GM23338 (cell line): ENCODE data around the gene ROGDI. TPM values are rescaled to one million over a fixed set of nuclear protein-coding genes. Genes with fewer than 3 reads are reported as not detected.

Experiments
- ATAC-seq: fragments of 200-7000 bp; cut with Tn5 transposase; 3 replicates; pipeline ENCODE4 v1.9.1; 2020
- DNase-seq: peaks from one replicate; pipeline ENCODE4 v3.0.0-alpha.2; 2015; ENCODE audit warnings: low spot score
- H2AFZ ChIP-seq: fragments of 200-600 bp; sonication (generic); 2 replicates; pipeline ENCODE4 v1.8.0; 2016; ENCODE audit warnings: antibody characterized with exemption, mild to moderate bottlenecking, moderate library complexity
- H3F3A ChIP-seq: fragments of 200-600 bp; sonication (generic); replicated peaks from 2 replicates; pipeline ENCODE4 v1.8.0; 2017; ENCODE audit warnings: antibody characterized with exemption, mixed run types, low read depth
- H3K27ac ChIP-seq: fragments of 200-600 bp; sonication (generic); 2 replicates; pipeline ENCODE4 v1.6.1; 2016; ENCODE audit warnings: low read depth
- H3K27me3 ChIP-seq: fragments of 200-600 bp; sonication (generic); 2 replicates; pipeline ENCODE4 v1.8.0; 2016; ENCODE audit warnings: mild to moderate bottlenecking, mixed run types, moderate library complexity; ENCODE audit not compliant: insufficient read depth
- H3K36me3 ChIP-seq: fragments of 200-600 bp; sonication (generic); 2 replicates; pipeline ENCODE4 v1.8.0; 2016; ENCODE audit warnings: mild to moderate bottlenecking; ENCODE audit not compliant: insufficient read depth
- H3K4me1 ChIP-seq: fragments of 200-600 bp; sonication (generic); 2 replicates; pipeline ENCODE4 v1.8.0; 2016; ENCODE audit warnings: mild to moderate bottlenecking, moderate library complexity; ENCODE audit not compliant: insufficient read depth
- H3K4me2 ChIP-seq: fragments of 200-600 bp; sonication (generic); 2 replicates; pipeline ENCODE4 v1.7.1; 2017; ENCODE audit warnings: mixed run types
- H3K4me3 ChIP-seq: fragments of 200-600 bp; sonication (generic); 2 replicates; pipeline ENCODE4 v1.6.1; 2016; ENCODE audit warnings: mixed run types
- H3K79me2 ChIP-seq: fragments of 200-600 bp; sonication (generic); replicated peaks from 2 replicates; pipeline ENCODE4 v1.8.0; 2017; ENCODE audit warnings: mild to moderate bottlenecking; ENCODE audit not compliant: insufficient read depth
- H3K9me2 ChIP-seq: fragments of 200-600 bp; sonication (generic); 2 replicates; pipeline ENCODE4 v1.8.0; 2017; ENCODE audit not compliant: insufficient read depth
- H4K20me1 ChIP-seq: fragments of 200-600 bp; sonication (generic); replicated peaks from 2 replicates; pipeline ENCODE4 v1.8.0; 2017; ENCODE audit warnings: mild to moderate bottlenecking; ENCODE audit not compliant: insufficient read depth
- H3K27ac Mint-ChIP-seq: 2 replicates; pipeline ENCODE4 v1.8.0; 2020; ENCODE audit warnings: inconsistent platforms, mild to moderate bottlenecking, moderate library complexity, mixed read lengths
- H3K27me3 Mint-ChIP-seq: 3 replicates; pipeline ENCODE4 v1.8.0; 2022; ENCODE audit warnings: low read depth, mild to moderate bottlenecking, moderate library complexity, mixed read lengths, inconsistent platforms; ENCODE audit not compliant: insufficient read depth, poor library complexity
- H3K36me3 Mint-ChIP-seq: 3 replicates; pipeline ENCODE4 v1.8.0; 2021; ENCODE audit warnings: low read depth, mild to moderate bottlenecking, inconsistent platforms, moderate library complexity, mixed read lengths
- H3K4me1 Mint-ChIP-seq: 3 replicates; pipeline ENCODE4 v1.8.0; 2020; ENCODE audit warnings: mild to moderate bottlenecking, inconsistent platforms, mixed read lengths
- H3K4me3 Mint-ChIP-seq: 3 replicates; pipeline ENCODE4 v1.8.0; 2021; ENCODE audit warnings: moderate library complexity, mild to moderate bottlenecking, inconsistent platforms, mixed read lengths
- H3K9me3 Mint-ChIP-seq: 3 replicates; pipeline ENCODE4 v1.8.0; 2020; ENCODE audit warnings: moderate library complexity, mild to moderate bottlenecking, inconsistent platforms, mixed read lengths
- CREB1 ChIP-seq: fragments of 250-450 bp; sonication (Bioruptor Pico); IDR thresholded peaks from 2 replicates; pipeline ENCODE4 v1.5.0; 2020; ENCODE audit warnings: low read depth, mild to moderate bottlenecking, moderate library complexity
- EZH2phosphoT487 ChIP-seq: fragments of 200-600 bp; sonication (generic); IDR thresholded peaks from one replicate; pipeline ENCODE4 v1.8.1; 2018; ENCODE audit warnings: antibody characterized with exemption; ENCODE audit not compliant: unreplicated experiment
- STAT1 ChIP-seq: IDR thresholded peaks from one replicate; pipeline ENCODE4 v1.6.1; 2016; ENCODE audit warnings: antibody characterized with exemption; ENCODE audit not compliant: unreplicated experiment
- ZNF114 ChIP-seq: fragments of 250-450 bp; sonication (Bioruptor Pico); IDR thresholded peaks from 2 replicates; pipeline ENCODE4 v1.5.0; 2020; ENCODE audit warnings: mild to moderate bottlenecking, moderate library complexity
- polyA plus RNA-seq: library from polyadenylated mRNA; unstranded; fragments of >200 nt; fragmentation: Nextera tagmentation; extraction: Ambion mirVana; gene quantifications from 2 replicates; pipeline ENCODE4 v1.2.1, GENCODE V29; 2016
- total RNA-seq: library from RNA; depleted of rRNA; stranded (reverse); fragments of >200 nt; shearing (Covaris generic); gene quantifications from 2 replicates; pipeline ENCODE4 v1.2.3, GENCODE V29; 2014
- TF ChIP-seq, protein P1 (sequence below): fragments of 250-450 bp; sonication (Bioruptor Pico); IDR thresholded peaks from 2 replicates; pipeline ENCODE4 v1.5.0; 2020; ENCODE audit warnings: mild to moderate bottlenecking, moderate library complexity
- TF ChIP-seq, protein P2 (sequence below): IDR thresholded peaks from 2 replicates; pipeline ENCODE4 v1.6.1; 2016; ENCODE audit warnings: antibody characterized with exemption
- TF ChIP-seq, protein P3 (sequence below), 2 experiments: fragments of 200-600 bp in 1 of 2; sonication (generic) in 1 of 2; conservative IDR thresholded peaks; 2 replicates each; pipeline versions ENCODE4 v1.5.1 to v1.6.1; 2016 to 2017; ENCODE audit warnings: antibody characterized with exemption in 2 of 2, low read depth in 2 of 2, mild to moderate bottlenecking in 2 of 2, moderate library complexity in 1 of 2

The ROGDI gene
- total and polyA plus RNA-seq, 2 experiments from 2014 or later, result 30.3 to 38.8 TPM

DNA sequence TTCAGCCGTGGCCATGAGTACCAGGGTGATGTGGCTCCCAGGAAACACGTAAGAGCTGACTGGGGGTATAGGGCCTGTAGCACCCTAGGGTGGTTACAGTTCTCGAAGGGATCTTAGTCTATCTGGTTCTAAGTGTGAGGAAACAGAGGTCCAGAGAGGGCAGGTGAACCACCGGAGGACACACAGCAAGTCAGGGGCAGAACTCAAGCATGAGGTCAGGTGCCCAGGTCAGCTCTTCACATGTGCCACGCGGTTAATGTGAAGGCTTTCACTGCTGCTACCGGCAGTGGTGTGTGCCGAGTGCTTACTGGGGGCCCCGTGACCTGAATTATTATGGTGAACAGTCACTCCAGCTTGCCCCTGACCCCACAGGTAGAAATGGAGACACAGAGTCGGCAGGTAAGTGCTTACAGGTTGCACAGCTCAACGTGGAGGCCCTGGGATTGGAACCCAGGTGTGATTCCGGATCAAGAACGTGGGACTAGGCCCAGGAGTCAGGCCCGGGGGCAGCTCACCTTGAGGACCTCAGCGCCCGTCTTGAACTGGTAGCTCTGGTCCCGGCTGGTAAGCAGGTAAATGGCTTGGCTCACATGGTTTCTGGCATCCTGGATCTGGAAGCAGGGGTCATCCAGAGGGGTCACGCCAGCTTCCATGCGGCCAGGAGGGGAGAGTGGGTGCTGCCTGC is 3.1 kb downstream of the ROGDI start:
- H3K4me1 Mint-ChIP-seq, result peaks cover 21% of the 10 kb centered on the region
- H3K4me3 Mint-ChIP-seq, result no peak overlapping the region; the same call in 2 of the 3 replicates
- peaks cover 7% of the 10 kb centered on the region; the same call in 2 of the 3 replicates for H3K36me3 Mint-ChIP-seq
- DNase-seq (no peak), ATAC-seq (no peak)
- Histone ChIP-seq H3K4me1 (peaks cover 24% of the 10 kb centered on the region; the same call in 1 of the 2 replicates), H3K36me3 (peaks cover 3% of the 10 kb centered on the region; the same call in 1 of the 2 replicates), H3K27ac (no peak overlapping the region), H2AFZ (no peak overlapping the region), H3F3A (peaks cover 14% of the 10 kb centered on the region; the same call in 1 of the 2 replicates), H4K20me1 (no peaks in the 10 kb centered on the region), H3K9me2 (no peaks in the 10 kb centered on the region), H3K4me2 (no peak overlapping the region), H3K4me3 (no peak overlapping the region), H3K27me3 (no peaks in the 10 kb centered on the region), H3K79me2 (no peaks in the 10 kb centered on the region)
- no peak overlapping the region for H3K27ac Mint-ChIP-seq
- TF ChIP-seq STAT1 (no peak), ZNF114 (CRISPR knock-in tag) (no peak), EZH2phosphoT487 (no peak), CREB1 (CRISPR knock-in tag) (no peak)
- TF ChIP-seq, protein P1, sequence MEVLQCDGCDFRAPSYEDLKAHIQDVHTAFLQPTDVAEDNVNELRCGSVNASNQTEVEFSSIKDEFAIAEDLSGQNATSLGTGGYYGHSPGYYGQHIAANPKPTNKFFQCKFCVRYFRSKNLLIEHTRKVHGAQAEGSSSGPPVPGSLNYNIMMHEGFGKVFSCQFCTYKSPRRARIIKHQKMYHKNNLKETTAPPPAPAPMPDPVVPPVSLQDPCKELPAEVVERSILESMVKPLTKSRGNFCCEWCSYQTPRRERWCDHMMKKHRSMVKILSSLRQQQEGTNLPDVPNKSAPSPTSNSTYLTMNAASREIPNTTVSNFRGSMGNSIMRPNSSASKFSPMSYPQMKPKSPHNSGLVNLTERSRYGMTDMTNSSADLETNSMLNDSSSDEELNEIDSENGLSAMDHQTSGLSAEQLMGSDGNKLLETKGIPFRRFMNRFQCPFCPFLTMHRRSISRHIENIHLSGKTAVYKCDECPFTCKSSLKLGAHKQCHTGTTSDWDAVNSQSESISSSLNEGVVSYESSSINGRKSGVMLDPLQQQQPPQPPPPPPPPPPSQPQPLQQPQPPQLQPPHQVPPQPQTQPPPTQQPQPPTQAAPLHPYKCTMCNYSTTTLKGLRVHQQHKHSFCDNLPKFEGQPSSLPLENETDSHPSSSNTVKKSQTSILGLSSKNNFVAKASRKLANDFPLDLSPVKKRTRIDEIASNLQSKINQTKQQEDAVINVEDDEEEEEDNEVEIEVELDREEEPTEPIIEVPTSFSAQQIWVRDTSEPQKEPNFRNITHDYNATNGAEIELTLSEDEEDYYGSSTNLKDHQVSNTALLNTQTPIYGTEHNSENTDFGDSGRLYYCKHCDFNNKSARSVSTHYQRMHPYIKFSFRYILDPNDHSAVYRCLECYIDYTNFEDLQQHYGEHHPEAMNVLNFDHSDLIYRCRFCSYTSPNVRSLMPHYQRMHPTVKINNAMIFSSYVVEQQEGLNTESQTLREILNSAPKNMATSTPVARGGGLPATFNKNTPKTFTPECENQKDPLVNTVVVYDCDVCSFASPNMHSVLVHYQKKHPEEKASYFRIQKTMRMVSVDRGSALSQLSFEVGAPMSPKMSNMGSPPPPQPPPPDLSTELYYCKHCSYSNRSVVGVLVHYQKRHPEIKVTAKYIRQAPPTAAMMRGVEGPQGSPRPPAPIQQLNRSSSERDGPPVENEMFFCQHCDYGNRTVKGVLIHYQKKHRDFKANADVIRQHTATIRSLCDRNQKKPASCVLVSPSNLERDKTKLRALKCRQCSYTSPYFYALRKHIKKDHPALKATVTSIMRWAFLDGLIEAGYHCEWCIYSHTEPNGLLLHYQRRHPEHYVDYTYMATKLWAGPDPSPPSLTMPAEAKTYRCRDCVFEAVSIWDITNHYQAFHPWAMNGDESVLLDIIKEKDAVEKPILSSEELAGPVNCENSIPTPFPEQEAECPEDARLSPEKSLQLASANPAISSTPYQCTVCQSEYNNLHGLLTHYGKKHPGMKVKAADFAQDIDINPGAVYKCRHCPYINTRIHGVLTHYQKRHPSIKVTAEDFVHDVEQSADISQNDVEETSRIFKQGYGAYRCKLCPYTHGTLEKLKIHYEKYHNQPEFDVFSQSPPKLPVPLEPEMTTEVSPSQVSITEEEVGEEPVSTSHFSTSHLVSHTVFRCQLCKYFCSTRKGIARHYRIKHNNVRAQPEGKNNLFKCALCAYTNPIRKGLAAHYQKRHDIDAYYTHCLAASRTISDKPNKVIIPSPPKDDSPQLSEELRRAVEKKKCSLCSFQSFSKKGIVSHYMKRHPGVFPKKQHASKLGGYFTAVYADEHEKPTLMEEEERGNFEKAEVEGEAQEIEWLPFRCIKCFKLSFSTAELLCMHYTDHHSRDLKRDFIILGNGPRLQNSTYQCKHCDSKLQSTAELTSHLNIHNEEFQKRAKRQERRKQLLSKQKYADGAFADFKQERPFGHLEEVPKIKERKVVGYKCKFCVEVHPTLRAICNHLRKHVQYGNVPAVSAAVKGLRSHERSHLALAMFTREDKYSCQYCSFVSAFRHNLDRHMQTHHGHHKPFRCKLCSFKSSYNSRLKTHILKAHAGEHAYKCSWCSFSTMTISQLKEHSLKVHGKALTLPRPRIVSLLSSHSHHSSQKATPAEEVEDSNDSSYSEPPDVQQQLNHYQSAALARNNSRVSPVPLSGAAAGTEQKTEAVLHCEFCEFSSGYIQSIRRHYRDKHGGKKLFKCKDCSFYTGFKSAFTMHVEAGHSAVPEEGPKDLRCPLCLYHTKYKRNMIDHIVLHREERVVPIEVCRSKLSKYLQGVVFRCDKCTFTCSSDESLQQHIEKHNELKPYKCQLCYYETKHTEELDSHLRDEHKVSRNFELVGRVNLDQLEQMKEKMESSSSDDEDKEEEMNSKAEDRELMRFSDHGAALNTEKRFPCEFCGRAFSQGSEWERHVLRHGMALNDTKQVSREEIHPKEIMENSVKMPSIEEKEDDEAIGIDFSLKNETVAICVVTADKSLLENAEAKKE (CRISPR knock-in tag), result no peak
- TF ChIP-seq, protein P2, sequence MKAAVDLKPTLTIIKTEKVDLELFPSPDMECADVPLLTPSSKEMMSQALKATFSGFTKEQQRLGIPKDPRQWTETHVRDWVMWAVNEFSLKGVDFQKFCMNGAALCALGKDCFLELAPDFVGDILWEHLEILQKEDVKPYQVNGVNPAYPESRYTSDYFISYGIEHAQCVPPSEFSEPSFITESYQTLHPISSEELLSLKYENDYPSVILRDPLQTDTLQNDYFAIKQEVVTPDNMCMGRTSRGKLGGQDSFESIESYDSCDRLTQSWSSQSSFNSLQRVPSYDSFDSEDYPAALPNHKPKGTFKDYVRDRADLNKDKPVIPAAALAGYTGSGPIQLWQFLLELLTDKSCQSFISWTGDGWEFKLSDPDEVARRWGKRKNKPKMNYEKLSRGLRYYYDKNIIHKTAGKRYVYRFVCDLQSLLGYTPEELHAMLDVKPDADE, result no peak
- TF ChIP-seq, protein P3, sequence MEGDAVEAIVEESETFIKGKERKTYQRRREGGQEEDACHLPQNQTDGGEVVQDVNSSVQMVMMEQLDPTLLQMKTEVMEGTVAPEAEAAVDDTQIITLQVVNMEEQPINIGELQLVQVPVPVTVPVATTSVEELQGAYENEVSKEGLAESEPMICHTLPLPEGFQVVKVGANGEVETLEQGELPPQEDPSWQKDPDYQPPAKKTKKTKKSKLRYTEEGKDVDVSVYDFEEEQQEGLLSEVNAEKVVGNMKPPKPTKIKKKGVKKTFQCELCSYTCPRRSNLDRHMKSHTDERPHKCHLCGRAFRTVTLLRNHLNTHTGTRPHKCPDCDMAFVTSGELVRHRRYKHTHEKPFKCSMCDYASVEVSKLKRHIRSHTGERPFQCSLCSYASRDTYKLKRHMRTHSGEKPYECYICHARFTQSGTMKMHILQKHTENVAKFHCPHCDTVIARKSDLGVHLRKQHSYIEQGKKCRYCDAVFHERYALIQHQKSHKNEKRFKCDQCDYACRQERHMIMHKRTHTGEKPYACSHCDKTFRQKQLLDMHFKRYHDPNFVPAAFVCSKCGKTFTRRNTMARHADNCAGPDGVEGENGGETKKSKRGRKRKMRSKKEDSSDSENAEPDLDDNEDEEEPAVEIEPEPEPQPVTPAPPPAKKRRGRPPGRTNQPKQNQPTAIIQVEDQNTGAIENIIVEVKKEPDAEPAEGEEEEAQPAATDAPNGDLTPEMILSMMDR (conservative IDR thresholded peaks at IDR 0.05; ENCODE audit: low read depth in 2 of 2), result no peak
- H3K27me3 Mint-ChIP-seq, result peaks cover 12% of the 10 kb centered on the region
- no peaks in the 10 kb centered on the region for H3K9me3 Mint-ChIP-seq
